Spleen (tissue), 11 donors: ENCODE measurements around the gene PTPRN2. TPM values are rescaled to one million over a fixed set of nuclear protein-coding genes. Genes with fewer than 3 reads are reported as not detected.
"Not testable (repeated sequence)": the region's sequence is repeated elsewhere in the genome, so short reads cannot be mapped to it uniquely, and the experiment has no call there.

Experiments used
- DNase-seq: peaks from one replicate; pipeline ENCODE4 v3.0.0-alpha.2; 2020
- H3K27ac ChIP-seq, 8 donors: fragments of 200-600 bp; sonication (generic) in 7 of 8; 1 replicate in 4 of 8; 2 replicates in 4 of 8; pipeline versions ENCODE4 v1.5.0 to v1.8.0; 2016 to 2021; ENCODE audit warnings: inconsistent platforms in 4 of 8, mild to moderate bottlenecking in 4 of 8, moderate library complexity in 1 of 8
- H3K27me3 ChIP-seq, 7 donors: fragments of 200-600 bp; sonication (generic) in 6 of 7; replicated peaks in 1 of 7; 1 replicate in 4 of 7; 2 replicates in 3 of 7; pipeline versions ENCODE4 v1.5.0 to v1.8.0; 2016 to 2021; ENCODE audit warnings: inconsistent platforms in 3 of 7, mild to moderate bottlenecking in 1 of 7
- H3K36me3 ChIP-seq, 6 donors: fragments of 200-600 bp; sonication (generic) in 5 of 6; 1 replicate in 4 of 6; 2 replicates in 2 of 6; pipeline versions ENCODE4 v1.5.0 to v1.8.0; 2016 to 2021; ENCODE audit warnings: inconsistent platforms in 2 of 6
- H3K4me1 ChIP-seq, 6 donors: fragments of 200-600 bp; sonication (generic) in 5 of 6; 1 replicate in 3 of 6; 2 replicates in 3 of 6; pipeline versions ENCODE4 v1.5.0 to v1.8.0; 2016 to 2021; ENCODE audit warnings: inconsistent platforms in 3 of 6
- H3K4me3 ChIP-seq, 8 donors: fragments of 200-600 bp; sonication (generic) in 7 of 8; 1 replicate in 4 of 8; 2 replicates in 4 of 8; pipeline versions ENCODE4 v1.5.0 to v1.8.0; 2016 to 2021; ENCODE audit warnings: inconsistent platforms in 4 of 8, mild to moderate bottlenecking in 4 of 8, moderate library complexity in 2 of 8
- H3K9me3 ChIP-seq, 8 donors: fragments of 200-600 bp; sonication (generic) in 7 of 8; 1 replicate in 4 of 8; 2 replicates in 4 of 8; pipeline versions ENCODE4 v1.5.0 to v1.8.0; 2016 to 2021; ENCODE audit warnings: inconsistent platforms in 4 of 8
- CTCF ChIP-seq, 11 experiments: fragments of 200-600 bp in 7 of 11; fragments of 450-650 bp in 4 of 11; sonication (generic) in 4 of 11; IDR thresholded peaks in 8 of 11; conservative IDR thresholded peaks in 3 of 11; 1 replicate in 7 of 11; 2 replicates in 4 of 11; pipeline versions ENCODE4 v1.4.0 to v1.8.0; 2016 to 2021; ENCODE audit warnings: antibody characterized with exemption in 11 of 11, inconsistent platforms in 4 of 11, mild to moderate bottlenecking in 1 of 11
- POLR2A ChIP-seq, 3 donors: fragments of 450-650 bp; IDR thresholded peaks; one replicate each; pipeline ENCODE4 v1.5.1; 2017; ENCODE audit warnings: antibody characterized with exemption in 3 of 3, mild to moderate bottlenecking in 1 of 3
- POLR2AphosphoS5 ChIP-seq, 3 donors: sonication (generic); formaldehyde crosslinking; IDR thresholded peaks; one replicate each; pipeline ENCODE4 v1.5.1; 2017; ENCODE audit warnings: antibody characterized with exemption in 3 of 3
- WGBS, 5 donors: extraction: QIAGEN DNeasy Blood & Tissue Kit in 3 of 5; methylation state at CpG; one replicate each; pipeline versions ENCODE4 v1.1.5 to v1.1.7; 2013 to 2018; 5-methylcytosine and 5-hydroxymethylcytosine counted together
- intact Hi-C: fragments of 100-400 bp; cut with DNase I; formaldehyde crosslinking; loops from one replicate; pipeline ENCODE4 v1.15.0; 2023; ENCODE audit warnings: low total_unique reads
- polyA plus RNA-seq, 3 donors: library from polyadenylated mRNA; stranded (reverse); fragments of 200-250 nt; gene quantifications; one replicate each; pipeline ENCODE4 v1.2.1, GENCODE V29; 2013
- total RNA-seq, 7 donors: library from RNA; depleted of rRNA in 3 of 7; stranded (reverse); fragments of >200 nt in 3 of 7; fragmentation: NEBNext Ultra II Directional in 4 of 7; extraction: Animal tissue kit (Norgen Biotek cat#: 25700) in 4 of 7; gene quantifications; one replicate each; pipeline versions ENCODE4 v1.1.0 to v1.2.1, GENCODE V29; 2016 to 2021
- donor health status: healthy with polysubstance abuse.
- donor health status: DM: no; HTN: no; CAD: no; lungs with moderate emphysema.
- donor health status: DM: no; HTN: no; CAD: no.
- donor health status: Bipolar disorder and iron deficiency.
- donor health status: healthy.
- donor health status: DM: no; HTN: no; CAD: no.
- donor health status: DM: yes; HTN: yes; CAD: no.

Gene PTPRN2
- total and polyA plus RNA-seq, 10 donors, result 7.0 to 22.8 (median 16.8) TPM

- Histone ChIP-seq H3K36me3 (no peaks in the 10 kb centered on the region), H3K4me3 (no peak overlapping the region), H3K27ac (no peak overlapping the region), H3K4me1 (no peaks in the 10 kb centered on the region), H3K27me3 (peaks cover 0 to 6% (median 0%) of the 10 kb centered on the region in 7 donors), H3K9me3 (no peaks in the 10 kb centered on the region)
- TF ChIP-seq CTCF (IDR thresholded peaks at IDR 0.05 in 8 of 11, conservative IDR thresholded peaks at IDR 0.05 in 3 of 11) (no peak), POLR2AphosphoS5 (IDR thresholded peaks at IDR 0.05) (no peak), POLR2A (IDR thresholded peaks at IDR 0.05) (no peak)
- peak; percentile 24 for DNase-seq
- WGBS, 5 donors, result 76 to 85% (median 80%) methylated on average over 20 of the region's 20 CpGs
- intact Hi-C loops, result no loop called here
Observed at GRCh38 chr7:157595086-157595855, 992.4 kb downstream of the PTPRN2 start.

- WGBS, 5 donors, result 73 to 82% (median 75%) methylated on average over 23 to 26 of the region's 26 CpGs
- Histone ChIP-seq H3K4me3 (no peak overlapping the region), H3K27ac (no peak overlapping the region), H3K4me1 (no peaks in the 10 kb centered on the region), H3K27me3 (peaks cover 0 to 7% (median 0%) of the 10 kb centered on the region in 7 donors), H3K9me3 (no peaks in the 10 kb centered on the region), H3K36me3 (no peaks in the 10 kb centered on the region)
- TF ChIP-seq POLR2A (IDR thresholded peaks at IDR 0.05) (no peak), CTCF (IDR thresholded peaks at IDR 0.05 in 8 of 11, conservative IDR thresholded peaks at IDR 0.05 in 3 of 11) (no peak), POLR2AphosphoS5 (IDR thresholded peaks at IDR 0.05) (no peak)
- intact Hi-C loops, result no loop called here
- peak; percentile 65 for DNase-seq
Observed at GRCh38 chr7:157594306-157594705, 993.3 kb downstream of the PTPRN2 start.

GRCh38 chr7:157593541-157593940 is 994.1 kb downstream of the PTPRN2 start:
- no peak overlapping the region for H3K27ac ChIP-seq
- no peaks in the 10 kb centered on the region for H3K36me3 ChIP-seq
- no peaks in the 10 kb centered on the region for H3K9me3 ChIP-seq
- TF ChIP-seq CTCF (IDR thresholded peaks at IDR 0.05 in 8 of 11, conservative IDR thresholded peaks at IDR 0.05 in 3 of 11) (no peak), POLR2AphosphoS5 (IDR thresholded peaks at IDR 0.05) (no peak), POLR2A (IDR thresholded peaks at IDR 0.05) (no peak)
- H3K27me3 ChIP-seq, result peaks cover 0 to 7% (median 0%) of the 10 kb centered on the region in 7 donors
- H3K4me3 ChIP-seq, result no peak overlapping the region
- peak; percentile 31 for DNase-seq
- 88 to 95% (median 94%) methylated on average over 13 to 14 of the region's 14 CpGs for WGBS, 5 donors
- intact Hi-C loops, result no loop called here
- H3K4me1 ChIP-seq, result no peaks in the 10 kb centered on the region

GRCh38 chr7:157592636-157593320 is 994.8 kb downstream of the PTPRN2 start:
- H3K36me3 ChIP-seq, intact Hi-C loops, H3K9me3 ChIP-seq, H3K4me3 ChIP-seq, H3K4me1 ChIP-seq, H3K27ac ChIP-seq: not testable (repeated sequence)
- peak; percentile 51 for DNase-seq
- H3K27me3 ChIP-seq, result peaks cover 0 to 15% (median 0%) of the 10 kb centered on the region in 7 donors
- WGBS, 5 donors, result 85 to 92% (median 89%) methylated on average over 31 of the region's 31 CpGs
